Measurements from ENCODE around the gene RRBP1. TPM values are rescaled to one million over a fixed set of nuclear protein-coding genes. Genes with fewer than 3 reads are reported as not detected.

Gene RRBP1
- total and polyA plus RNA-seq, 2 donors from 2014 or later, result 83.4 to 231 TPM

DNA sequence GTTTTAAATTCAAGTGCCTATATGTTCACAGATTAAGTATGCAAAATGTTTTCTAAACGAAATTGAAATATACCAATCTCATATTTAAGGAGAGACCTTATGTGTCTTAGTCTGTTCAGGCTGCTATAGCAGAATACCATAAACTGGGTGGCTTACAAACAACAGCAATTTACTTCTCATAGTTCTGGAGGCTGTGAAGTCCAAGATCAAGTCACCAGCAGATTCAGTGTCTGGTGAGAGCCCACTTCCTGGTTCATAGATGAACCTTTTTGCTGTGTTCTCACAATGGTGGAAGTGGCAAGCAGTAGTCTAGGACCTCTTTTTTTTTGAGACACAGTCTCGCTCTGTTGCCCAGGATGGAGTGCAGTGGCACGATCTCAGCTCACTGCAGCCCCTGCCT is 115.7 kb downstream of the RRBP1 start:
- H3K36me3 ChIP-seq (ENCODE audit: control insufficient read depth in 2 of 3, insufficient read depth in 3 of 3, low read length in 3 of 3), result no peaks in the 10 kb centered on the region
- intact Hi-C loops (cut with DNase I), result no loop called here
- no peak overlapping the region for H3K9ac ChIP-seq (ENCODE audit: low read length in 3 of 3)
- H3K4me3 ChIP-seq (ENCODE audit: low read length in 3 of 3), result no peak overlapping the region
- TF ChIP-seq CTCF (IDR thresholded peaks at IDR 0.05; ENCODE audit: borderline replicate concordance, extremely low read depth, insufficient read depth), result no peak
- no peaks in the 10 kb centered on the region for H3K9me3 ChIP-seq (ENCODE audit: control insufficient read depth in 2 of 3, insufficient read depth in 1 of 3, low read length in 3 of 3)
- H3K27me3 ChIP-seq (ENCODE audit: control insufficient read depth, insufficient read depth, low read length), result no peaks in the 10 kb centered on the region
- no peak overlapping the region for H3K27ac ChIP-seq (ENCODE audit: low read depth in 2 of 2, low read length in 2 of 2)
- peaks cover 3 to 8% (median 3%) of the 10 kb centered on the region in 3 donors for H3K4me1 ChIP-seq (ENCODE audit: control insufficient read depth in 2 of 3, insufficient read depth in 2 of 3, low read depth in 1 of 3, low read length in 3 of 3)
- FAIRE-seq (no peak), DNase-seq (no peak)

GRCh38 chr20:17565169-17565845 is 116.7 kb downstream of the RRBP1 start:
- Histone ChIP-seq H3K4me1 (ENCODE audit: control insufficient read depth in 2 of 3, insufficient read depth in 2 of 3, low read depth in 1 of 3, low read length in 3 of 3) (peaks cover 3 to 8% (median 3%) of the 10 kb centered on the region in 3 donors), H3K36me3 (ENCODE audit: control insufficient read depth in 2 of 3, insufficient read depth in 3 of 3, low read length in 3 of 3) (no peaks in the 10 kb centered on the region), H3K27ac (ENCODE audit: low read depth in 2 of 2, low read length in 2 of 2) (peak overlapping the region in 1 of 2 donors; percentile 41), H3K27me3 (ENCODE audit: control insufficient read depth, insufficient read depth, low read length) (no peaks in the 10 kb centered on the region), H3K4me3 (ENCODE audit: low read length in 3 of 3) (no peak overlapping the region), H3K9me3 (ENCODE audit: control insufficient read depth in 2 of 3, insufficient read depth in 1 of 3, low read length in 3 of 3) (no peaks in the 10 kb centered on the region), H3K9ac (ENCODE audit: low read length in 3 of 3) (no peak overlapping the region)
- peak in 1 of 5 donors; percentile 30 for DNase-seq
- FAIRE-seq, result no peak
- no peak for TF ChIP-seq CTCF (IDR thresholded peaks at IDR 0.05; ENCODE audit: borderline replicate concordance, extremely low read depth, insufficient read depth)
- intact Hi-C loops (cut with DNase I), result no loop called here

Other genes with a start within 250 kb of the RRBP1 start
- 1.3 TPM for gene BFSP1, start 150.9 kb downstream of the RRBP1 start, total RNA-seq
- gene BFSP1, start 150.9 kb downstream of the RRBP1 start, polyA plus RNA-seq (ENCODE audit: insufficient read depth, low read depth, low replicate concordance), result 2.1 TPM
- 409 TPM for gene DSTN, start 112.2 kb downstream of the RRBP1 start, total RNA-seq
- 525 TPM for gene DSTN, start 112.2 kb downstream of the RRBP1 start, polyA plus RNA-seq (ENCODE audit: insufficient read depth, low read depth, low replicate concordance)
- not detected for gene BANF2, start 17.7 kb upstream of the RRBP1 start, total RNA-seq
- gene BANF2, start 17.7 kb upstream of the RRBP1 start, polyA plus RNA-seq (ENCODE audit: insufficient read depth, low read depth, low replicate concordance), result not detected